Transverse colon (tissue), 4 donors: ENCODE data around the gene GPR17. TPM values are rescaled to one million over a fixed set of nuclear protein-coding genes. Genes with fewer than 3 reads are reported as not detected.
A peak's percentile ranks its signal among the peaks of the same experiment; 100 is the strongest.

Source experiments
- DNase-seq: peaks from one replicate; pipeline ENCODE4 v3.0.0-alpha.2; 2019
- H3K27ac ChIP-seq, 4 donors: fragments of 200-600 bp; sonication (generic); 2 replicates each; pipeline ENCODE4 v1.5.1; 2016 to 2018; ENCODE audit warnings: inconsistent platforms in 4 of 4
- H3K27me3 ChIP-seq: fragments of 200-600 bp; sonication (generic); 2 replicates; pipeline ENCODE4 v1.5.1; 2017; ENCODE audit warnings: inconsistent platforms
- H3K36me3 ChIP-seq, 4 donors: fragments of 200-600 bp; sonication (generic); 2 replicates each; pipeline ENCODE4 v1.5.1; 2017 to 2019; ENCODE audit warnings: inconsistent platforms in 4 of 4
- H3K4me1 ChIP-seq, 4 donors: fragments of 200-600 bp; sonication (generic); 2 replicates each; pipeline ENCODE4 v1.5.1; 2017 to 2020; ENCODE audit warnings: inconsistent platforms in 4 of 4
- H3K4me3 ChIP-seq, 4 donors: fragments of 200-600 bp; sonication (generic); 1 replicate in 1 of 4; 2 replicates in 3 of 4; pipeline versions ENCODE4 v1.5.1 to v1.6.1; 2017 to 2019; ENCODE audit warnings: inconsistent platforms in 4 of 4
- H3K9me3 ChIP-seq, 2 donors: fragments of 200-600 bp; sonication (generic); 2 replicates each; pipeline ENCODE4 v1.5.1; 2017 to 2019; ENCODE audit warnings: inconsistent platforms in 2 of 2
- EP300 ChIP-seq: sonication (generic); formaldehyde crosslinking; IDR thresholded peaks from one replicate; pipeline ENCODE4 v1.6.1; 2017; ENCODE audit warnings: antibody characterized with exemption, low read depth
- POLR2A ChIP-seq: fragments of 450-650 bp; IDR thresholded peaks from one replicate; pipeline ENCODE4 v1.6.1; 2016; ENCODE audit warnings: antibody characterized with exemption, mild to moderate bottlenecking, moderate library complexity
- POLR2AphosphoS5 ChIP-seq, 3 donors: sonication (generic); formaldehyde crosslinking; IDR thresholded peaks; one replicate each; pipeline ENCODE4 v1.6.1; 2016; ENCODE audit warnings: antibody characterized with exemption in 3 of 3
- WGBS, 2 donors: methylation state at CpG; one replicate each; pipeline ENCODE4 v1.1.5; 2018; ENCODE audit warnings: low coverage in 1 of 2; 5-methylcytosine and 5-hydroxymethylcytosine counted together
- in situ Hi-C, 4 donors: fragments of 200-750 bp; cut with MboI; loops; one replicate each; pipeline versions ENCODE4 v1.15.0 to v1.15.1; 2017; ENCODE audit warnings: low sequenced_read_pairs in 3 of 4, low pct_ligation_motif_present in 1 of 4, low pct_unique_long_range_greater_than_20kb in 1 of 4
- intact Hi-C: fragments of 100-400 bp; cut with DNase I; formaldehyde crosslinking; loops from one replicate; pipeline ENCODE4 v1.15.1; 2023; ENCODE audit warnings: low total_unique reads
- total RNA-seq, 4 donors: library from RNA; depleted of rRNA; stranded (reverse); fragments of >200 nt; gene quantifications; one replicate each; pipeline ENCODE4 v1.1.0, GENCODE V29; 2016
- TF ChIP-seq, protein P1 (sequence below), 5 experiments: fragments of 200-600 bp in 3 of 5; fragments of 450-650 bp in 2 of 5; sonication (generic) in 3 of 5; IDR thresholded peaks; 1 replicate in 2 of 5; 2 replicates in 3 of 5; pipeline ENCODE4 v1.5.1; 2016 to 2017; ENCODE audit warnings: antibody characterized with exemption in 5 of 5, inconsistent platforms in 3 of 5, mild to moderate bottlenecking in 2 of 5, moderate library complexity in 1 of 5

The GPR17 gene
- total RNA-seq, 4 donors from 2014 or later: 0.14 TPM; not detected in 3

DNA sequence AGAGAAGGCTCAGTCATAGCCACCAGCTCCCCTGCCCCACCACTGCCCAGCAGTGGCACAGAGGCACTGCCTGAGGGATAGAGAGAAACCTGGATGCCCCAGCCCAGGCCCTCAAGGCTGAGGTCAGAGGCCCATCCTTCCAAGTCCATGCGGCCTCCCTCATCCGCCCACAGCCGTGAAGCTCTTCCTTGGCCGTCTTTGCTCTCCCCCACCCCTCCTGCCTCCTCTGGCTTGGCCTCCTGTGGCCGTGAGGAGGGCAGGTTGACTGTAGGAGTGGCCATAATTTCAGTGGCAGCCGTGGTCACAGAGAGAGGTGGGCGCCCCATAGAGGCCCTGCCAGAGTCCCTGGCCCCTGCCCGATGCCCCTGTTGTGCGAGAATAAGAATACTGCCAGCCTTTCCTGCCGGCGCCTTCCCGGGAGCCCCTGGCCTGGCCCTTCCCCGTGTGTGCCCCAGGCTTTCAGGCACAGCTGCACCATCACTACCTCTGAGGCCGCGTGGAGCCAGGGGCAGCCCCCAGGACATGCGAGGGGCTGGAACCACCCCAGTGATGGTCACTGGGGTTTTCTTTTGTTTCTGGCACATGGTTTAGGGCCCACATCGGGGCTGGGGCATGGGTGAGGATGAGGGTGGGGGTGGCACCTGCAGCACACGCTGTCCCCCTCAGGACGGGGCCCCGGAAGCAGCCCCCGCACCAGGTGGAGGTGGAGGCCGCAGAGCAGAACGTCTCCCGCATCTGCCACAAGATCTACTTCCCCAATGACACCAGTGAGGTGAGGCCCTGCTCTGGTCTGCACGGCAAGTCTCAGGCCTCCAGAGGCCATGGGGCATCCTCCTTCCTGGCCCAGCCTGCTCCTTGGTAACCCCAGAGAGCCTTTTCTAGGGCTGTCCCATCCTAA is 13.1 kb upstream of the GPR17 start:
- H3K27ac ChIP-seq: peak overlapping the region; percentile 26 to 83 (median 52)
- H3K4me1 ChIP-seq: peaks cover 0 to 30% (median 9%) of the 10 kb centered on the region in 4 donors
- no peaks in the 10 kb centered on the region for H3K36me3 ChIP-seq
- TF ChIP-seq POLR2AphosphoS5 (IDR thresholded peaks at IDR 0.05): peak in 1 of 3 donors; percentile 0
- TF ChIP-seq, protein P1, sequence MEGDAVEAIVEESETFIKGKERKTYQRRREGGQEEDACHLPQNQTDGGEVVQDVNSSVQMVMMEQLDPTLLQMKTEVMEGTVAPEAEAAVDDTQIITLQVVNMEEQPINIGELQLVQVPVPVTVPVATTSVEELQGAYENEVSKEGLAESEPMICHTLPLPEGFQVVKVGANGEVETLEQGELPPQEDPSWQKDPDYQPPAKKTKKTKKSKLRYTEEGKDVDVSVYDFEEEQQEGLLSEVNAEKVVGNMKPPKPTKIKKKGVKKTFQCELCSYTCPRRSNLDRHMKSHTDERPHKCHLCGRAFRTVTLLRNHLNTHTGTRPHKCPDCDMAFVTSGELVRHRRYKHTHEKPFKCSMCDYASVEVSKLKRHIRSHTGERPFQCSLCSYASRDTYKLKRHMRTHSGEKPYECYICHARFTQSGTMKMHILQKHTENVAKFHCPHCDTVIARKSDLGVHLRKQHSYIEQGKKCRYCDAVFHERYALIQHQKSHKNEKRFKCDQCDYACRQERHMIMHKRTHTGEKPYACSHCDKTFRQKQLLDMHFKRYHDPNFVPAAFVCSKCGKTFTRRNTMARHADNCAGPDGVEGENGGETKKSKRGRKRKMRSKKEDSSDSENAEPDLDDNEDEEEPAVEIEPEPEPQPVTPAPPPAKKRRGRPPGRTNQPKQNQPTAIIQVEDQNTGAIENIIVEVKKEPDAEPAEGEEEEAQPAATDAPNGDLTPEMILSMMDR (IDR thresholded peaks at IDR 0.05): no peak
- 71% methylated on average over 25 of the region's 25 CpGs; no CpG with 5 or more reads in 1 of the 2 donors for WGBS, 2 donors
- in situ Hi-C loops: no loop called here
- no peaks in the 10 kb centered on the region for H3K27me3 ChIP-seq
- no peaks in the 10 kb centered on the region for H3K9me3 ChIP-seq
- intact Hi-C loops: no loop called here
- H3K4me3 ChIP-seq: no peak overlapping the region
- DNase-seq: no peak

DNA sequence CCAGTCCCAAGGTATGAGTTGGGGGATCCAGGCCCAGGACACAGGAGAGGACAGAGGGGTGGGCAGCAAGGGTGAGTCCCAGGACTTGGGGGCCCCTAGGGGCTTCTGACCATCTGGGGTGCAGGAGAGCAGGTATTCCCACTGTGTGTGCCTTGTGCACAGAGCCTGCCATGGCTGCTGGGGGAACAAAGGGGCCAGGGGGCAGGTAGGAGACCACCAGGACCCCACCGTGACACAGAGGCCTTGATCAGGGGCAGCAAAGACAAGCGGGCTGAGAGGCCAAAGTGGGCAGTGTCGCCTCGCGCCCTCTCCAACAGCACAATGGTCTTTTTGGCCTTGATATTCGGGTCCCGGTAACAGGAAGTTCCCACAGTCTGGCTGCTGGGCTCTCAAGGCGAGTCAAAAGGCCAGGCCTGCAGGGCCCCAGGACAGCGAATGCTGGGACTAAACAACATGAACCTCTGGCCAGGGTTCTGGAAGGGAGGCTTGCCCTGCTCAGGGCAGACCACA is 12.3 kb upstream of the GPR17 start:
- Histone ChIP-seq H3K9me3 (no peaks in the 10 kb centered on the region), H3K27me3 (no peaks in the 10 kb centered on the region), H3K36me3 (no peaks in the 10 kb centered on the region), H3K27ac (peak overlapping the region; percentile 26 to 83 (median 52)), H3K4me1 (peaks cover 0 to 30% (median 11%) of the 10 kb centered on the region in 4 donors), H3K4me3 (no peak overlapping the region)
- no peak for DNase-seq
- intact Hi-C loops: no loop called here
- 75 to 89% methylated on average over 3 to 9 of the region's 9 CpGs for WGBS, 2 donors
- in situ Hi-C loops: no loop called here
- TF ChIP-seq EP300: no peak
- TF ChIP-seq, protein P1 (IDR thresholded peaks at IDR 0.05): no peak
- no peak for TF ChIP-seq POLR2A
- TF ChIP-seq POLR2AphosphoS5 (IDR thresholded peaks at IDR 0.05): no peak

DNA sequence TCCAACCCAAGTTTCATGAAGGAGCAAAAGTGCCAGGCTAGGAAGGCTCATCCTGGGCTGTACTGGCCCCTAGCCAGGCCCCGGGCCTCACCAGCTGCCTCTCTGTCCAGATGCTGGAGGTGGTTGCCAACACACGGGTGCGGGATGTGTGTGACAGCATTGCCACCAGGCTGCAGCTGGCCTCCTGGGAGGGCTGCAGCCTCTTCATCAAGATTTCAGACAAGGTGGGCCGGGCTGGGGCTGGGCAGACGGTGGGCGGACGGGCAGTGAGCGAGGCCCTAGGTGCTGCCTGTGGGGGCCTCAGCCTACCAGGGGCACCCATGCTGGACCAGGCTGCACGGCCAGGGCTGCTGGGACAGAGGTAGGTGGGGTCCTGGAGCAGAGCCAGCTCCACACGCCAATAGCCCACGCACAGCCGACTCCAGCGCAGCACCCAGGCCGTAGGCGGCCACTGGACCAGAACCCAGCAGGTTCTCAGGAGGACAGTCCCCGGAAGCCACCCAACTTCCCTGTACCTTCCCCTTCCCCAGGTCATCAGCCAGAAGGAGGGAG is 11.8 kb upstream of the GPR17 start:
- Histone ChIP-seq H3K4me1 (peaks cover 0 to 30% (median 12%) of the 10 kb centered on the region in 4 donors), H3K4me3 (no peak overlapping the region), H3K27me3 (no peaks in the 10 kb centered on the region), H3K9me3 (no peaks in the 10 kb centered on the region), H3K27ac (peak overlapping the region; percentile 5 to 83 (median 46)), H3K36me3 (no peaks in the 10 kb centered on the region)
- 73% methylated on average over 16 of the region's 16 CpGs; no CpG with 5 or more reads in 1 of the 2 donors for WGBS, 2 donors
- intact Hi-C loops (no loop called here), in situ Hi-C loops (no loop called here)
- peak in 1 of 3 donors; percentile 4 for TF ChIP-seq POLR2AphosphoS5 (IDR thresholded peaks at IDR 0.05)
- TF ChIP-seq EP300: no peak
- no peak for DNase-seq

DNA sequence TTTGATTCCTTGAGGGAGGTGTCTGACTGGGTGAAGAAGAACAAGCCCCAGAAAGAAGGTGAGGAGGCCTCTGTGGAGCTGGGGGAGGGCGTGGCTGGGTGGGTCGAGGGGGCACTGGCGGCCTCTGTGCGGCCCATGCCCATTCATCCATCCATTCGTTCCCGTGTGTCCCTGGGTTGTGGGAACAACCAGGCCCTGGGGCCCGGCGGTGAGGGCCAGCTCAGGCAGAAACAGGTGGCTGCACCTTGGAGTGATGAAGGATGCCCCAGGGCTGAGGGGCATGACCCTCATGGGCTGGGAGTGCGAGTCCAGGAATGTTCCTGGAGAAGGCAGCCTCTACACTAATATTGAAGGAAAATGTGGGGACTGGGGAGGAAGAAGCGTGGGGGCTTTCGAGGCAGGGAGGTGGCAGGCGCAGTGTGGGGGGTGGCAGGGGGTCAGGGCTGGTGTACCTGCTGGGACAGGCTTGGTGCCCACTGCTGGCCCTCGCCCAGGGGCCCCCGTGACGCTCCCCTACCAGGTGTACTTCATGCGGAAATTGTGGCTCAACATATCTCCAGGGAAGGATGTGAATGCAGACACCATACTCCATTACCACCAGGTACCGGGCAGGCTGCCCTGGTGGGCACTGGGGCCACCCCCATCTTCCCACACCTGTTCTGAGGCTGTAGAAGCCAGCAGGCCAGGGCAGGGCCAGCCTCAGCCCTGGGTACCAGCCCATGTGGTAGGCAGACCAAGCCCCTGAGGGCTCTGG is 11.2 kb upstream of the GPR17 start:
- Histone ChIP-seq H3K9me3 (no peaks in the 10 kb centered on the region), H3K27ac (peak overlapping the region; percentile 5 to 83 (median 48)), H3K4me1 (peaks cover 0 to 30% (median 12%) of the 10 kb centered on the region in 4 donors), H3K36me3 (no peaks in the 10 kb centered on the region), H3K4me3 (no peak overlapping the region), H3K27me3 (no peaks in the 10 kb centered on the region)
- WGBS, 2 donors: 88% methylated on average over 16 of the region's 17 CpGs; no CpG with 5 or more reads in 1 of the 2 donors
- TF ChIP-seq EP300 (no peak), POLR2A (no peak), POLR2AphosphoS5 (IDR thresholded peaks at IDR 0.05) (no peak)
- TF ChIP-seq, protein P1 (IDR thresholded peaks at IDR 0.05): no peak
- DNase-seq: no peak
- intact Hi-C loops (no loop called here), in situ Hi-C loops (no loop called here)
